ENCODE measurements around the gene WFDC6.
"Not testable (repeated sequence)": the region's sequence is repeated elsewhere in the genome, so short reads cannot be mapped to it uniquely, and the experiment has no call there.

WFDC6 gene

GRCh38 chr20:45539382-45539781, at the start of gene WFDC6:
Gene WFDC6, minus strand, starts transcription at chr20:45539482. Its CDS starts 75 bp downstream, at chr20:45539407.
- no peak within 1 kb of the TSS for H3K4me3 ChIP-seq (ENCODE audit: control insufficient read depth, low read depth, low read length)
- TF ChIP-seq CTCF (IDR thresholded peaks at IDR 0.05; ENCODE audit: control insufficient read depth, insufficient read depth, low read depth, low read length, missing control alignments): no peak
- DNase-seq (ENCODE audit: low read depth): no peak

GRCh38 chr20:45588800-45589199, 49.5 kb upstream of the WFDC6 start:
- H3K4me3 ChIP-seq (ENCODE audit: control insufficient read depth, low read depth, low read length): no peak overlapping the region
- DNase-seq (ENCODE audit: low read depth): no peak
- no peak for TF ChIP-seq CTCF (IDR thresholded peaks at IDR 0.05; ENCODE audit: control insufficient read depth, insufficient read depth, low read depth, low read length, missing control alignments)

- H3K4me3 ChIP-seq (ENCODE audit: control insufficient read depth, low read depth, low read length); DNase-seq (ENCODE audit: low read depth): not testable (repeated sequence)
Measured at GRCh38 chr20:45585986-45586385, 46.7 kb upstream of the WFDC6 start.

- DNase-seq (ENCODE audit: low read depth); H3K4me3 ChIP-seq (ENCODE audit: control insufficient read depth, low read depth, low read length): not testable (repeated sequence)
Measured at GRCh38 chr20:45584294-45584693, 45.0 kb upstream of the WFDC6 start.

GRCh38 chr20:45583502-45583901, 44.2 kb upstream of the WFDC6 start:
- DNase-seq (ENCODE audit: low read depth): no peak
- no peak for TF ChIP-seq CTCF (IDR thresholded peaks at IDR 0.05; ENCODE audit: control insufficient read depth, insufficient read depth, low read depth, low read length, missing control alignments)
- H3K4me3 ChIP-seq (ENCODE audit: control insufficient read depth, low read depth, low read length): no peak overlapping the region

GRCh38 chr20:45581702-45582101, 42.4 kb upstream of the WFDC6 start:
- TF ChIP-seq CTCF (IDR thresholded peaks at IDR 0.05; ENCODE audit: control insufficient read depth, insufficient read depth, low read depth, low read length, missing control alignments): no peak

GRCh38 chr20:45579184-45579583, 39.9 kb upstream of the WFDC6 start, which contains the start of gene WFDC8:
Gene WFDC8, minus strand, starts transcription at chr20:45579284. Its CDS starts 37 bp downstream, at chr20:45579247.
- DNase-seq (ENCODE audit: low read depth): no peak
- H3K4me3 ChIP-seq (ENCODE audit: control insufficient read depth, low read depth, low read length): no peak within 1 kb of the TSS
- no peak for TF ChIP-seq CTCF (IDR thresholded peaks at IDR 0.05; ENCODE audit: control insufficient read depth, insufficient read depth, low read depth, low read length, missing control alignments)

More at GRCh38 chr20:45581702-45582101, 42.4 kb upstream of the WFDC6 start:
- no peak overlapping the region for H3K4me3 ChIP-seq (ENCODE audit: control insufficient read depth, low read depth, low read length)
- DNase-seq (ENCODE audit: low read depth): no peak

- no peak overlapping the region for H3K4me3 ChIP-seq (ENCODE audit: control insufficient read depth, low read depth, low read length)
- DNase-seq (ENCODE audit: low read depth): no peak
- TF ChIP-seq CTCF (IDR thresholded peaks at IDR 0.05; ENCODE audit: control insufficient read depth, insufficient read depth, low read depth, low read length, missing control alignments): no peak
Measured at GRCh38 chr20:45578231-45578630, 38.9 kb upstream of the WFDC6 start.
